Mucosa of gallbladder (tissue), 1 donor: Measurements from ENCODE around the gene DDX24. TPM values are rescaled to one million over a fixed set of nuclear protein-coding genes. Genes with fewer than 3 reads are reported as not detected.
"Not testable (repeated sequence)": the region's sequence is repeated elsewhere in the genome, so short reads cannot be mapped to it uniquely, and the experiment has no call there.

Experiments used
- DNase-seq: peaks from one replicate; pipeline ENCODE4 v3.0.0-alpha.2; 2020; ENCODE audit warnings: low spot score
- total RNA-seq: library from RNA; stranded (reverse); gene quantifications from one replicate; pipeline ENCODE4 v1.2.1, GENCODE V29; 2021
- donor health status: DM: no; HTN: no; CAD: no.

DDX24 gene
- total RNA-seq, 1 donor from 2014 or later: 187 TPM

DNA sequence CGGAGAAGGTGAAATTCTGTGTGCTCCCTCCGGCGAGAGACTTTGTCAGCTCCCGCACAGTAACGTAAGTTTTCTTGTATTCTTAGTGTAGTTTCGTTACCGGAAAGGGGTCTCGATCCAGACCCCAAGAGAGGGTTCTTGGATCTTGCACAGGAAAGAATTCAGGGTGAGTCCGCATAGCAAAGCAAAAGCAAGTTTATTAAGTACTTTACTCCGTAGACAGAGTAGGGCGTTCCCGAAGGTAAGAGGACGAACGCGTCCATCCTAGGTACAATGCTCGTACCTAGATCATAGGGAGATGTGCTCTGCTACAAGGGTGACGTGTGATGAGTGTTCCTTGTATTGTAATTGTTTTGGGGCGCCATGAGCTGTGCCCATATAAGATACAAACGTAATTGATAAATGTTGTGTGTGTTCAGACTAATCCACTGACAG lies 401 bp upstream of the DDX24 start:
- DNase-seq: no peak

DNA sequence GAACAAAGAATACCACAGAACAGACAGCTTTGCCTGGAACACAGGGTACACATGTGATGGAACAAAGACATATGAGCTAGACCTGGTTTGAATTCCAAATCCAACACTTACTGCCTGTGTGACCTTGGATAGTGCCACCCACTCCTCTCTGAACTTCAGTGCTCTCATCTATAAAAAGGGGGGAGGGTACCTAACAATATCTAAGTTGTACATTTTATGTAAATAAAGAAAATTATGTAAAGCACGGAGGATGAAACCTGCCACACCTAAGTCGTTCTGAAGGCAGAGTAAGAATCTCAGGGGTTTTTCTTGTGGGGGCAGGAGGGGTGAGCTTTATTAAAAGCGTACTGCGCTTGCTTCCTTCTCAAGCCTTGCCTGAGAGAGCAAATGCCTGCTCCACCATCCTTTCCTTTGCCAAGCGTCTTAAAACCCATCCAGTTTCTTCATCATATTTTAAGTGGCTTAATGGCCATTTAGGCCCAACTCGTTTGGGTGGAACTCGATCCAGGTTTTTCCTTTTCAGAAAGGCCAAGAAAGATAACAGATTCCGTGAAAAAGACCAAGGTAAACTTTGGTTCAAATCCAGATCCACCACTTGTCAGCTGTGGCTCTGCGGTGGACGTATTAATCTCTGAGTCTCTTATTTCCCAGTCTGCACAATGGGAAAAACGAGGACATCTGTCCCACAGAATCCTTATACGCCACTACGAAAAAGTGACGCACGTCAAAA lies 946 bp downstream of the DDX24 start:
- DNase-seq: no peak

DNA sequence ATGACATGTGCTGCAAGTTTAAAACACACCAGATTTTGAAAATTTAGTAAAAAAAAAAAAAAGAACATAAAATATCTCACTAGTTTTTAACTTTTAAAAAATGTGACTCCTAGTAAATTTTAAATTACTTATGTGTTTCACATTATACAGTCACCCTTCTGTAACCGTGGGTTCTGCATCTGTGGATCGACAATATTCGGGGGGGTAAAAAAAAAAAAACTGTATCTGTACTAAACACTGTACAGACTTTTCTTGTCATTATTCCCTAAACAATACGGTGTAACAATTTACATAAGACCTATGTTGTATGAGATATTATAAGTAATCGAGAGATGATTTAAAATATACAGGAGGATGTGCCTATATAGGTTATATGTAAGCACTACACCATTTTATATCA lies 3.2 kb downstream of the DDX24 start:
- DNase-seq: no peak

DNA sequence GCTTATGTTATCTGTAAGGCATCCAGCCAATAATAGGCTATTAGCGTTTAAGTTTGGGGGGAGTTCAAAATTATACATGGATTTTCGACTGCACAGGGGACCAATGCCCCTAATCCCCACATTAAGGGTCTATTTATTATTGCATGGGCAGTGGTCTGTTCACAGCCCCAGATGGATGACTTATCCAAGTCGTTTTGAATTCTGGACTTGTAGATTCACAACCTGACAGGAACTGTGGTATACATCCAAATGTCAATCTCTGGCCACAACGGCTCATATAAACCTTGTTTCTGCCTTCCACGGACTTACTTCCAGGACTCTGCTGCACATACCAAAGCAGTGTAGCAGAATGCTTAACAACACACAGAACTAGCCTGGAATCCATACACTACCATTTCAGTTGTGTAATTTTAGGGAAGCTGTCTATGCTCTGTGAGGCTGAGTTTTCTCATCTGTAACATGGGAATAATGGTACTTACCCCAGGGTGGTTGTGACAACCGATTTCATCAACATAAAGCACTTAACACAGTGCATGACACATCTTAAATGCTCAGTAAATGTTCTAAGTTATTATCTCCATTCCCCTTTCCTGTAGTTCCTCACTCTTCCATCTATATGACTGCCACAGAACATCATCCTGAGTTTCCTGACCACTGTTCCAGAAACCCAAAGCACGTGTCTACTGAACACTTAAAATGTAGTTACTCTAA lies 3.7 kb downstream of the DDX24 start:
- DNase-seq: no peak

DNA sequence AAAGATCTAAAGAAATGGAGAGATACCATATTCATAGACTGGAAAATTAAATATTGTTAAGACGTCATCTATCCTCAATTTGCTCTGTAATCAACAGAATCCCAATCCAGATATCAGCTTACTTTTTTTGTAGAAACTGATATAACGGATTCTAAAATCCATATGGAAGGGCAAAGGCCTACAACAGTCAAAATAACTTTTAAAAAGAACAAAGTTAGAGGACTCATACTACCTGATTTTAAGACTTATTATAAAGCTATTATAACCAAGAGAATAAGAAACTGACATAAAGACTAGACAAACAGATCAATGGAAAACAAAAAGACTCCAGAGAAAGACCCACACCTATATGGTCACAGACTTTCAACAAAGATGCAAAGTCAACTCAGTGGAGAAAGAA lies 6.0 kb downstream of the DDX24 start:
- no peak for DNase-seq

DNA sequence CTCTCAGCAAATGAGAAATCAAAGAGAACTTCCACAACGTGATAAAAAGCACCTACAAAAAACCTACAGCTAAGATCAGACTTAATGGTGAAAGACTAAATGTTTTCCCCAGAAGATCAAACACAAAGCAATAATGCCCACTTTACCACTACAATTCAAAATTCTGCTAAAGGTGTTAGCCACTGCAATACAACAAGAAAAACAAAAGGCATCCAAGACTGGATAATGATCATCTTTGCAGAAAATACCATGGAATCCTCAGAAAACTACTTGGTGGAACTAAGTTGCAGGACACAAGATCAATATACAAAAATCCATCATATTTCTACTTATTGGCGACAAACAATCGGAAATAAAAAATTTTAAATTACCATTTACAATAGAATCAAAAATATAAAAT lies 6.5 kb downstream of the DDX24 start:
- no peak for DNase-seq

DNA sequence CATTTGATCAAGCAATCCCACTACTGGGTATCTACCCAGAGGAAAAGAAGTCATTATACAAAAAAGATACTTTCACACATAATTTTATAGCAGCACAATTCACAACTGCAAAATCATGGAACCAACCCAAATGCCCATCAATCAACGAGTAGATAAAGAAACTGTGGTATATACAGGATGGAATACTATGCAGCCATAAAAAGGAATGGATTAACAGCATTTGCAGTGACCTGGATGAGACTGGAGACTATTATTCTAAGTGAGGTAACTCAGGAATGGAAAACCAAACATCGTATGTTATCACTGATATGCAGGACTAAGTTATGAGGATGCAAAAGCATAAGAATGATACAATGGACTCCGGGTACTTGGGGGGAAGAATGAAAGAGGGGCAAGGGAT lies 8.9 kb downstream of the DDX24 start:
- not testable (repeated sequence) for DNase-seq

DNA sequence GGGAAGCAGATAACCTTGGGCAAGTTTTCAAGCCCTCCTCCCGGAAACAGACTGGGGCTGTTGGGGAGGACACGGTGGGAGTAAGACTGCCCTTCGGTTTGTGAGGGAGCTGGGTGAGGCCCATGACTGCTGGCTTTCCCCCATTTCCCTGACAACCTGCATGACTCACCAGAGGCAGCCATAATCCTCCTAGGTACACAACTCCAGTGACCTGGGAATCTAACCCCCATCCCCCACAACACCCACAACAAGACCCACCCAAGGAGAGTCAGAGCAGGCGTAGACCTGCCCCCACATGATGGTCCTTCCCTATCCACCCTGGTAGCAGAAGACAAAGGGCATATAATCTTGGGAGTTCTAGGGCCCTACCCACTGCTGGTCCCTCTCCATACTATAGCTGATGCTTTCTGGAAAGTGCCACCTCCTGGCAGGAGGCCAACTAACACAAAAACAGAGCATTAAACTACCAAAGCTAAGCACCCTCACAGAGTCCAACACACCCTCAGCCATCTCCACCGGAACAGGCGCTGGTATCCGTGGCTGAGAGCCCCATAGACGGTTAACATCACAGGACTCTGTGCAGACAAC lies 14.8 kb downstream of the DDX24 start:
- DNase-seq: no peak

DNA sequence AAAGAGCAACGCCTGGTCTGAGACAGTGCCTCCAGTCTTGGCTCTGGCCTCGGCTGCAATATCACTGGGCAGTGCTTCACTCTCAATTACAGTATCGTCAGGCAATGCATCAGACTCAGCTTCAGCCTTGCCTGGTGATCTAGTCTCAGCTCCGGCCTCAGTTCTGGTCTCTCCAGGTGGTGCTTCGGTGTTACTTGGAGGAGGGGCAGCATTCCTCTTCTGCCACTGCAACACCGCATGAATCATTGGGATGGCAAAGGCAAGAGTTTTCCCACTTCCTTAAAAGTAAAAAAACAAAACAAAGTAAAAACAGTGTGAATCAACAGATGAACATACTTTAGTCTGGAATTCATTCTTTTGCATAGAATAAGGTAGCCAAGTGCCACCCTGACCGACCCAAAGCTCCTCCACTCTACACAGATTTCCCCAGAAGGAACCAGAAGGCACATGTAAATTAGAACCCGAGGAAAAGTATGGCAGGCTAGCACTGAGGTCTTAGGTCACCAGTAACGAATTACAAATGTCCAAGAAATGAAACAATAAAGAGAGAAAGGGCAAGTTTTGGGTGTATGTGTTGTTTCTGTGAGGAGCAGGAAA lies 18.6 kb downstream of the DDX24 start:
- DNase-seq: no peak

DNA sequence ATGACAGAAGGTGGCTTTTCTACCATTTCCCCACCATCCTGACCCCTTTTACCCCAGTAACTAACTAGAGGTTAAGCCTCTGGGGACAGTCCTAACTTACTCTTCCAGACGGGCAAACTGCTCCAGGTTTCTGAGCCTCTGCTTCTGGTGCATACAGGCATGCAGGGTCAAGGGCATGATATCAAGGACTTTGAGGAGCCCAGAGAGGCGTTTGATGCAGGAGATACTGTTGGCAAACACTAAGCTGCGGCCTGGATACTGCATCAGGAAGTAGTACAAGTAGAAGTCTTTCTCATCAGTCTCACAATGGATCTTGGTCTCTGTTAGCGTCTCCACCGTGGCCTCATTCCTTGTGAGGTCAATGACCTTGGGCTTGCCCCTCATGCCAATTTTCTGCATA lies 21.0 kb downstream of the DDX24 start:
- DNase-seq: no peak

DNA sequence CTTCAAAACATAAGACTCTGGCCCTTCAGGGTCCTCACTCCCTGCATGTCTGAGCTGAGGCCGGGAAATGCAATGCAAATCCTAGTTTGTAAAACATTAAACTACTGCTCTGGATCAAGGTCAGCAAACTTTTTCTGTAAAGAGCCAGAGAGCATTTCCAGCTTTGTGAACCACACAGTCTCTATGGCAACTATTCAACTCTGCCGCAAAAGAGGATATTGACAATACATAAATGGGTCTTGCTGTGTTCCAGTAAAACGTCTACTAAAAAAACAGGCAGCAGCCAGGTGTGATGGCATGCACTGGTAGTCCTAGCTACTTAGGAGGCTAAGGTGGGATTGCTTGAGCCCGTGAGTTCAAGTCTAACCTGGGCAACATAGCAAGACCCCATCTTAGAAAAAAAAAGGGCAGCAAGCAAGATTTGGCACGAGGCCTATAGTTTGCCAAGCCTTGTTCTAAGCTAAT lies 22.3 kb downstream of the DDX24 start:
- no peak for DNase-seq

DNA sequence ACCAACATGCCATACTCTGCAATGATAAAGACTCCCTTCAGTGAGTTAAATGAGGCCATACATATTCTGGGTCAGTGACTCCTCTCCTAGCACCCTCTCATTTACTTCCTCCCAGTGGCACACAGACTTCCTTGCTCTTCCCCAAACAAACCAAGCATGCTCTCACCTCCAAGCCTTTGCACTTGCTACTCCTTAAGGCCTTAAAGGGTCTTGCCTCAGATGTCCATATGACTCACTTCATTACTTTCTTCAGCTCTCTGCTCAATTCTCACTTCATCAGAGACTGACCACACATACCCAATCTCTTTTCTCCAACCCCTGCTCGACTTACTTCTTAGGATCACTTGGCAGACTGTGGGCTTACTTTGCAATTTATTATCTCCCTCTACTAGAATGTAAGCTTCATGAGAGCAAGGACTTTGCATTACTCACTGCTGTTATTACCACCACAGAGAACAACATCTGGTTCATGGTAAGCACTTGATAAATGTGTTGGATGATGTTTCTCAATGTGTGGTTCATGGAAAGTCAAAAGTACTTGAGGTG lies 22.8 kb downstream of the DDX24 start:
- no peak for DNase-seq

DNA sequence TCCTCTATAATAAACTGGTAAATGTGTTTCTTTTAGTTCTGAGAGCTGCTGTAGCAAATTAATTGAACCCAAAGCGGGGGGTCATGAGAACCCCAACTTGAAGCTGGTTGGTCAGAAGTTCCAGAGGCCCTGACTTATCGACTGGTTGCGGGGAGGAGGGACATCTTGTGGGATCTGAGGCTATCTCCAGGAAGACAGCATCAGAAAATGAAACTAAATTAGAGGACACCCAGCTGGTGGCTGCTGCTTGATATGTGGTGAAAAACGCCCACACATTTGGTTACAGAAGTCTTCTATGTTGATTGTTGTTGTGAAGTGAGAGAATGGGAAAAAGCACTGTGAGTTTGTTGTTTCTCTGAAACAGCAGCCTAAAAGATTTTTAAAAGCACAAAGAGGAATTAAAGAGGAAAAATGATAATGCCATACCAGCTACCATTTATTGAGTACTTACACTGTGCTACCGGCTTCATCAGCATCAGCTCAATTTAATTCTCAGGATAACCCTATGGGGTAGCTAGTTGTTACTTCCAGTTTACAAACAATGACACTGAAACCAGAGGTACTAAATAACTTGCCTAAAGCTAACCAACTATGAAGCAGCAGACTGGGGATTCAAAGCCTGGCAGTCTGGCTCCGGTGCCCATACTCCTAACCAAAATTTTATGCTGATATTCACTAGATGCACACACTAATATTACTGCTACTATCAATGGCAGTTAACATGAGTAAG lies 24.3 kb downstream of the DDX24 start:
- no peak for DNase-seq

DNA sequence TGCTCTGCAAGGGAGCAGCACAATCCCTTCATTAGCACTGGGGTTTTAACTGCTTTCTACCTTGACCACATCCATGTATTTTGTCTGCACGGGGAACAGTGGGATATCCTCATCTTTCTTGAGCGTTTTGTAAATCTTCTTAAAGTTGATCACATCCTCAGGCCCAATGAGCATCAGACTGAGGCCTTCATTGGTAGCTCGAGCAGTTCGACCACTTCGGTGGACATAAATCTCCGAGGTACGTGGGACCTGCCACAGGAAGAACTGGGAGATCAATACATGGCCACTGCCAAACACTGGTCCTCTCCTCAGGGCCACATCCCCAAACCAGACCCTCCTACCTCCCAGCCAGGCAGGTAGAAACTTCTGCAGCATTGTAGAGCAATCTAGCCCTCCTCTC lies 26.1 kb downstream of the DDX24 start:
- no peak for DNase-seq

DNA sequence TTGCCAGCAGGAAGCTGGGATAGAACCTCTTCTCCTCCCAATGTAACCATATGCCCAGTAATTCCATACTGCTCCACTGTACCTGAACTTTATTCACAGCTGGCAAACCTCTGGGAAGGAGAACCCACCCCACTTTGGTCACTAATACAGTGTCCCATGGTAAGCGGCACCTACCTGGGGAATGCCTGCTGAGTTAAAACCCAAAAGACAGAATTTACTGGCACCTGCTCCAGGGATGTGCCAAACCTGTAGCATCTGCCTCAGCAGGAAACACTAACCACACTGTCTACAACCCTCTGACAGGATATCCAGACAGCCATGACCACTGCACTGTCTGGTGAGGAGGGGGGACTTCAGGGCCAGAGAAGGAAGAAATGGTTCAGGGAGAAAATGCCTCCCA lies 26.6 kb downstream of the DDX24 start:
- no peak for DNase-seq

DNA sequence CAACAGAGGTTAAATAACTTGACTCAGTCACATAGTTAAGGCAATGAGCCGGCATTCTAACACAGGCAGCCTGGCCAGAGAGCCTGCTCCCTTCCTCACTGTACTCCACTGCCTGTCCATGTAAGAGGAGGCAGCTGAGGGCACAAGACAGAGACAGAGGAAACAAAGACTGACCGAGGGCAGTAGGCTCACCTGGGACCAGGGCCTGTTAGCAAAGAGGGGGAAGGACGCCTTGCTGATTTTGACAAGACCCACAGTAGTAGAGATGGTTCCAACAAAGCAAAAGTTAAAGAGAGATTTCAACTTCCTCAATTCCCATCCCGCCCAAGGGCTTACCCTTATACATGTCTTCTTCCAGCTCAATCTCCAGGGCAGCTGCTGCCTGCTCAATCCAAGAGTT lies 28.3 kb downstream of the DDX24 start:
- DNase-seq: no peak

DNA sequence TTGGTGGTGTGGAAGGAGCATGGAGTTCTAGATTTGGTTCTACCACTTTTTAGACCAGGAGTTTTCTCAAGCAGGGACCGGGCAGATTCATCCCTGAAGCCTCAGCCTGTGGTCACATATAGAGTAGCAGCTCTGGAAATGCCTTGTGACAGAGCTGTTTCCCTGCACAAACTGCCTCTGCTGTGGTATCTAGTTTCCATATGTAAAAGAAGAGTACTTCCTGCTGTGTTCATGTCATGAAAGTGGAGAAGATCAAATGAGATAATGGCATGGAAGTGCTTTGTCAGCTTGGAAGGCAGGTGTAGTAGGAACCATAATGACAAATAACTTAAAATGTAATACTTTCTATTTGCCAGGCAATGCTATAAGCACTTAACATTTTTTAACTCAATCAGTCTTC lies 28.8 kb downstream of the DDX24 start:
- DNase-seq: no peak

DNA sequence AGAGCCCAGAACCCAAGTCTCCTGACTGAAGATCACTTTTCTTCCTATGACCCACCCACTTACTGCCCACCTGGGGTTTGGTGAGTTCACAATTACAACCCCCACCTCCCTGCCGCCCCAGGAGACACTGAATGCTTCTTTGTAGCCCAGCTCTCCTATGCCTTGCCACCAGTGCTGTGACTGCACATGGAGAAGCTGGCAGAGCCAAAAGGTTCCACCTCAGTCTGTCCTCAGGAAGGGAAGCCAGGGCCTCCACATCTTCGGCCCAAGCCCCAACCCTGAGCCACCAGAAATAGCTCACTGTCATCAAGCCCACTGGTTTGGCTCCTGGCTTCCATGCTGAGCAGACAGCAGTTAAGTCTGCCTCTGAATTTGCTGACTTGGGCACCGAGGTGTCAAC lies 29.2 kb downstream of the DDX24 start:
- DNase-seq: no peak

DNA sequence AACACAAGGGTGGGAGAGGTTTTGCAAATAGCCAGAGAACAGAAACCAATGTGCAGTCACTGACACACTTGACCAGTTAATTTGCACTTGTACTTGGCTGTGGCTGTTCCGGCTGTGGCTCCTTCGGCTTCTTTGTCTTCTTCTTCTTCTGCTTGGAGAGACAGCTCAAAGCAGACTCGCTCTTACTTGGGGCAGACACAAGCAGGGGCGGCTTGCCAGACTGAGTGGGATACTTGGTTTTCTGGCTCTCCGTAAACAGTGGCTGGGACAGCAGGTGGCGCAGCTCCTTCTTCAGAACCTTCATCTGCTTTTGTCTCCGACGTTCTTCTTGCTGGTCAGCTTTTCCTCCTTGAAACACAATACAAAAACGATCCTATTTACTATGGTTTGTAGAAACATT lies 29.9 kb downstream of the DDX24 start:
- peak; percentile 48 for DNase-seq

DNA sequence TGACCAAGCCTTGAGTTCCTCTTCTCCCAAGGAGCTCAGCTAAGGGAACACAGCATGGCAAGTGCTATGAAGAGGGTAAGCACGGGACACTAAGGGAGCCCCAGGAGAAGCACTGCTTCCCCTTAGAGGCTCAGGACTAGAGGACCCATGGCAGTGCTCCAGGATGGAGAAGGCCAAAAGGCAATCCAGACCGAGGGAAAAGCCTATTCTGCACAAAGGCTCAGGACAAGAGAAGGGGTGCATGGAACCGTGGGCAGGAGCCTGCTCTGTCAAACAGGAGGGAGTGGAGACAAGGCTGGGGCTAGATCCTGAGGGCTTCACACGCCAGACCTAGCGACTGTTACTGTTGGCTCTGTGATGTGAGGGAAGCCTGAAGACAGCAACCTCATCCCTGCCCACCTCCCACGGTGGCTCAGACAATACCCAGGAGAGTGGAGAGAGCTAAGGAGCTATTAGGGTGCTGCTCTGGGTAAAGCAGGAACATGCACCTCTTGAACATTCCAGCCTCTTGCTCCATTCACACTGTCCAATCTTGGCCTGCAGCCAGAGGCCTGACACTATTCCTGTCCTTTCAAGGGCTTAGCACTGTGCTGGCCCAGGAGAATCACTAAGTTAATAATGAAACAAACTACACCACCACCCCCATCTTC lies 30.6 kb downstream of the DDX24 start:
- DNase-seq: no peak

DNA sequence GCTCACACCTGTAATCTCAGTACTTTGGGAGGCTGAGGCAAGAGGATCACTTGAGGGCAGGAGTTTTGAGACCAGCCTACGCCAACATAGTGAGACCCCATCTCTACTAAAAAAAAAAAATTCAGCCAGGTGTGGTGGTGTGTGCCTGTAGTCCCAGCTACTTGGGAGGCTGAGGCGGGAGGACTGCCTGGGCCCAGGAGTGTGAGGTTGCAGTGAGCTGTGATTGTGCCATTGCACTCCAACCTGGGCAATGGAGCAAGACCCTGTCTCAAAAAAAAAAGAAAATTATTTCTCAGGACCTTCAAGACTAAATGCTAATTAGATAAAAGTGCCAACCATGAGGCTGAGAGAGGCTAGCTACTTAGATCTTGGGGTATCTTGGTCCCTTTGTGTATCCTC lies 31.4 kb downstream of the DDX24 start:
- no peak for DNase-seq
